NCI-H748 (cell line): ENCODE results near the gene SENP7.
"Not testable (repeated sequence)": the region's sequence is repeated elsewhere in the genome, so short reads cannot be mapped to it uniquely, and the experiment has no call there.

Experiments used
- DNase-seq: peaks from one replicate; lab custom pipeline; 2025; ENCODE audit not compliant: unreplicated experiment; lab: John Stamatoyannopoulos, UW

Gene SENP7

GRCh38 chr3:101529816-101530685, 17.0 kb upstream of the SENP7 start:
- DNase-seq: no peak

GRCh38 chr3:101527906-101528305, 14.9 kb upstream of the SENP7 start:
- DNase-seq: no peak

GRCh38 chr3:101527441-101527840, 14.4 kb upstream of the SENP7 start:
- no peak for DNase-seq

- no peak for DNase-seq
Observed at GRCh38 chr3:101521211-101521701, 8.2 kb upstream of the SENP7 start.

GRCh38 chr3:101519685-101520365, 6.8 kb upstream of the SENP7 start:
- DNase-seq: no peak

- no peak for DNase-seq
Observed at GRCh38 chr3:101518421-101518871, 5.4 kb upstream of the SENP7 start.

- no peak for DNase-seq
Observed at GRCh38 chr3:101513419-101513986, 491 bp upstream of the SENP7 start.

GRCh38 chr3:101512396-101512645, 691 bp downstream of the SENP7 start:
- no peak for DNase-seq

GRCh38 chr3:101509811-101510210, 3.2 kb downstream of the SENP7 start:
- DNase-seq: no peak

- no peak for DNase-seq
Observed at GRCh38 chr3:101509281-101509680, 3.7 kb downstream of the SENP7 start.

- DNase-seq: no peak
Observed at GRCh38 chr3:101501783-101502182, 11.2 kb downstream of the SENP7 start.

GRCh38 chr3:101500208-101500607, 12.8 kb downstream of the SENP7 start:
- DNase-seq: no peak

- DNase-seq: no peak
Observed at GRCh38 chr3:101497803-101498202, 15.2 kb downstream of the SENP7 start.

- no peak for DNase-seq
Observed at GRCh38 chr3:101495552-101495951, 17.5 kb downstream of the SENP7 start.

GRCh38 chr3:101484805-101485620, 28.0 kb downstream of the SENP7 start:
- DNase-seq: no peak

GRCh38 chr3:101478980-101479379, 34.0 kb downstream of the SENP7 start:
- DNase-seq: no peak

GRCh38 chr3:101474841-101475552, 38.0 kb downstream of the SENP7 start:
- DNase-seq: not testable (repeated sequence)

- DNase-seq: not testable (repeated sequence)
Observed at GRCh38 chr3:101468676-101469075, 44.3 kb downstream of the SENP7 start.

GRCh38 chr3:101467310-101467663, 45.7 kb downstream of the SENP7 start:
- DNase-seq: not testable (repeated sequence)

- DNase-seq: peak; percentile 55
Observed at GRCh38 chr3:101466465-101467309, 46.3 kb downstream of the SENP7 start.
